PFSK-1 (cell line): ENCODE measurements around the gene UTP11.

Experiments used
- POLR2AphosphoS5 ChIP-seq: IDR thresholded peaks from 2 replicates; pipeline ENCODE4 v1.6.1; 2012; ENCODE audit warnings: low read depth, mild to moderate bottlenecking, control low read depth, low read length, moderate library complexity
- SIN3A ChIP-seq: IDR thresholded peaks from 2 replicates; pipeline ENCODE4 v1.6.1; 2012; ENCODE audit warnings: mild to moderate bottlenecking, low read length, moderate library complexity, borderline replicate concordance; ENCODE audit not compliant: insufficient read depth
- TAF1 ChIP-seq: IDR thresholded peaks from 2 replicates; pipeline ENCODE4 v1.6.1; 2012; ENCODE audit warnings: low read length, control low read depth, borderline replicate concordance; ENCODE audit not compliant: insufficient read depth

- no peak for TF ChIP-seq TAF1
- no peak for TF ChIP-seq POLR2AphosphoS5
- TF ChIP-seq SIN3A: no peak
These were observed 22.3 kb downstream of the UTP11 start for GRCh38 chr1:38034871-38035270.
